Fibroblast of lung (primary cell): ENCODE measurements around the gene ALDH1A1. TPM values are rescaled to one million over a fixed set of nuclear protein-coding genes. Genes with fewer than 3 reads are reported as not detected.

Experiments
- DNase-seq, 2 donors: peaks; one replicate each; pipeline versions ENCODE4 v3.0.0 to v3.0.0-alpha.2; 2010; ENCODE audit warnings: low read depth in 2 of 2
- H2AFZ ChIP-seq: 2 replicates; pipeline ENCODE4 v1.5.1; 2012; ENCODE audit warnings: low read length, control low read depth, inconsistent platforms
- H3K27ac ChIP-seq: 2 replicates; pipeline ENCODE4 v1.5.1; 2011; ENCODE audit warnings: low read length, control low read depth; ENCODE audit not compliant: insufficient read depth
- H3K27me3 ChIP-seq: 2 replicates; pipeline ENCODE4 v1.5.1; 2011; ENCODE audit warnings: mild to moderate bottlenecking, low read length; ENCODE audit not compliant: control insufficient read depth, insufficient read depth
- H3K36me3 ChIP-seq: 2 replicates; pipeline ENCODE4 v1.5.1; 2011; ENCODE audit warnings: low read length; ENCODE audit not compliant: control insufficient read depth, insufficient read depth
- H3K4me1 ChIP-seq: 2 replicates; pipeline ENCODE4 v1.5.1; 2011; ENCODE audit warnings: low read length; ENCODE audit not compliant: control insufficient read depth, insufficient read depth; ENCODE audit errors: extremely low read depth
- H3K4me2 ChIP-seq: 2 replicates; pipeline ENCODE4 v1.5.1; 2011; ENCODE audit warnings: low read length, control low read depth; ENCODE audit not compliant: insufficient read depth; ENCODE audit errors: extremely low read depth
- H3K4me3 ChIP-seq, 4 experiments: fragments of 200-600 bp in 1 of 4; sonication (generic) in 1 of 4; replicated peaks in 1 of 4; 2 replicates each; pipeline ENCODE4 v1.5.1; 2011 to 2016; ENCODE audit warnings: low read length in 4 of 4, low read depth in 3 of 4, mild to moderate bottlenecking in 3 of 4, control low read depth in 2 of 4, inconsistent platforms in 1 of 4, mixed read lengths in 1 of 4; ENCODE audit not compliant: insufficient read depth in 1 of 4; ENCODE audit errors: control extremely low read depth in 1 of 4
- H3K79me2 ChIP-seq: 2 replicates; pipeline ENCODE4 v1.5.1; 2012; ENCODE audit warnings: mild to moderate bottlenecking, low read length, inconsistent platforms; ENCODE audit not compliant: control insufficient read depth, insufficient read depth
- H3K9ac ChIP-seq: 2 replicates; pipeline ENCODE4 v1.5.1; 2011; ENCODE audit warnings: mild to moderate bottlenecking, low read length, control low read depth; ENCODE audit not compliant: insufficient read depth
- H3K9me3 ChIP-seq: 2 replicates; pipeline ENCODE4 v1.5.1; 2012; ENCODE audit warnings: low read depth, low read length; ENCODE audit not compliant: control insufficient read depth, insufficient read depth
- H4K20me1 ChIP-seq: 2 replicates; pipeline ENCODE4 v1.5.1; 2011; ENCODE audit warnings: low read length; ENCODE audit not compliant: control insufficient read depth, insufficient read depth; ENCODE audit errors: extremely low read depth
- EZH2 ChIP-seq: IDR thresholded peaks from 2 replicates; pipeline ENCODE4 v1.5.1; 2012; ENCODE audit warnings: low read length, control low read depth, mild to moderate bottlenecking; ENCODE audit errors: missing control alignments
- polyA plus RNA-seq, 2 donors: library from polyadenylated mRNA; depleted of rRNA in 1 of 2; stranded (reverse) in 1 of 2; unstranded in 1 of 2; fragments of >200 nt; gene quantifications; 2 replicates each; pipeline ENCODE4 v1.2.1, GENCODE V29; 2011 to 2012; ENCODE audit warnings: missing spikeins in 1 of 2
- total RNA-seq: library from RNA; depleted of rRNA; stranded (reverse); fragments of >200 nt; gene quantifications from 2 replicates; pipeline ENCODE4 v1.2.1, GENCODE V29; 2014
- TF ChIP-seq, protein P1 (sequence below), 2 donors: IDR thresholded peaks in 1 of 2; conservative IDR thresholded peaks in 1 of 2; 1 replicate in 1 of 2; 2 replicates in 1 of 2; pipeline ENCODE4 v1.5.1; 2011 to 2012; ENCODE audit warnings: low read length in 2 of 2, control low read depth in 1 of 2, inconsistent platforms in 1 of 2, low read depth in 1 of 2, mild to moderate bottlenecking in 1 of 2

The ALDH1A1 gene
- total and polyA plus RNA-seq, 2 donors (not counting 1 experiment from before 2014, with no cell fraction given) = 7.4 to 46.1 TPM

DNA sequence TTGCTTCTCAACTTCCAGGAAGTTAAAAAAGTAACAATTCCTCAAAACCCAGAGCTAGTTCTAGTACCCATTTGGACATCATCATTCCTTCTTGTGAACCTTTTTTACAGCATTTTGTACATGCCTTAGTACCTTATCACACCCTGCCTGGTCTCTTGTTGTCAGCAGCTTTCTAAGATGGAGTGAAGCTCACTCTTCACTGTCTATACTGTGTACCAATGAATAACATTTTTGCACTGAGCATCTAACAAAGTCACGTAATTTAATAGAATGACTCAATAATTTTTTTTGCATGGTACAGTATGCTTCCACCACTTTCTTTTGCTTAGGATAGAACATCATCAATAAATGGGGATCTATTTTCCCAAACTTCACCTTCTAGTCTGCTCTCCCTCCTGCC, 29.8 kb downstream of the ALDH1A1 start:
- Histone ChIP-seq H3K27me3 (no peaks in the 10 kb centered on the region), H3K9me3 (no peaks in the 10 kb centered on the region), H3K4me2 (no peak overlapping the region), H3K27ac (no peak overlapping the region), H3K36me3 (no peaks in the 10 kb centered on the region), H3K4me3 (no peak overlapping the region), H3K4me1 (no peaks in the 10 kb centered on the region), H3K79me2 (no peaks in the 10 kb centered on the region), H2AFZ (no peak overlapping the region), H3K9ac (no peak overlapping the region), H4K20me1 (no peaks in the 10 kb centered on the region)
- no peak for TF ChIP-seq EZH2
- TF ChIP-seq, protein P1, sequence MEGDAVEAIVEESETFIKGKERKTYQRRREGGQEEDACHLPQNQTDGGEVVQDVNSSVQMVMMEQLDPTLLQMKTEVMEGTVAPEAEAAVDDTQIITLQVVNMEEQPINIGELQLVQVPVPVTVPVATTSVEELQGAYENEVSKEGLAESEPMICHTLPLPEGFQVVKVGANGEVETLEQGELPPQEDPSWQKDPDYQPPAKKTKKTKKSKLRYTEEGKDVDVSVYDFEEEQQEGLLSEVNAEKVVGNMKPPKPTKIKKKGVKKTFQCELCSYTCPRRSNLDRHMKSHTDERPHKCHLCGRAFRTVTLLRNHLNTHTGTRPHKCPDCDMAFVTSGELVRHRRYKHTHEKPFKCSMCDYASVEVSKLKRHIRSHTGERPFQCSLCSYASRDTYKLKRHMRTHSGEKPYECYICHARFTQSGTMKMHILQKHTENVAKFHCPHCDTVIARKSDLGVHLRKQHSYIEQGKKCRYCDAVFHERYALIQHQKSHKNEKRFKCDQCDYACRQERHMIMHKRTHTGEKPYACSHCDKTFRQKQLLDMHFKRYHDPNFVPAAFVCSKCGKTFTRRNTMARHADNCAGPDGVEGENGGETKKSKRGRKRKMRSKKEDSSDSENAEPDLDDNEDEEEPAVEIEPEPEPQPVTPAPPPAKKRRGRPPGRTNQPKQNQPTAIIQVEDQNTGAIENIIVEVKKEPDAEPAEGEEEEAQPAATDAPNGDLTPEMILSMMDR (conservative IDR thresholded peaks at IDR 0.05 in 1 of 2, IDR thresholded peaks at IDR 0.05 in 1 of 2; ENCODE audit: low read depth in 1 of 2, low read length in 2 of 2) = no peak
- DNase-seq = no peak

DNA sequence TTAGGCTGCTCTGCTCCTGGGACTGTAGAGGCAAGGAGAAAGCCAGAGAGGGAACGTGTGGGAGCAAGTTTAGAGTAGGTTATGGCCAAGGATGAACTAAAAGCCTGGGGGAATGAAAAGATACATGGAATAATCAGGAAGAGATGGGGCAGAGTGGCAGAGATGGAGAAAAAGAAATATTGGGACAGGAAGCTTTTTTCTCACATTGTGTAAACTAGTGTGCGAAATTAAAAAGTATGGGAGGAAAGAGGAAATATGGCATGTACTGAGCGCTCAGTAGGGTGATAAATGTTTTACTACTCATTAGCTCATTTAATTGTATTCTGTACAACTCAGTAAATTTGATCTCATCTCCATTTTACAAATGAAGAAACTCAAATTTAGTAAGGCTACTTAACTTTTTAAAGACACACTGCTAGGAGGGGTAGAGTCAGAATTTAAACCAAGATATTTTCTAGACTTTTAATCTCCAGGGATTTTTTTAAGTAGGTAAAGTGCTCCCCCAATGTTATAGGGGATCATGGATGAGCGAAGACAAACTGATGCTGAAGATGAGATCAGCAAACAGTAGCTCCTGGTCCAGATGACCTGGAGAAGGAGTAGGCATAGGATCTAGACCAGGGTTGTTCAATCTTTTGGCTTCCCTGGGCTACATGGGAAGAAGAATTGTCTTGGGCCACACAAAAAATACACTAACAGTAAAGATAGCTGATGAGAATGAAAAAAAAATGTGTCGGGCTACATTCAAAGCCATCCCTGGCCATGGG, 30.8 kb downstream of the ALDH1A1 start:
- Histone ChIP-seq H3K4me3 (no peak overlapping the region), H3K27ac (no peak overlapping the region), H3K4me2 (no peak overlapping the region), H3K36me3 (no peaks in the 10 kb centered on the region), H4K20me1 (no peaks in the 10 kb centered on the region), H3K9me3 (no peaks in the 10 kb centered on the region), H3K27me3 (no peaks in the 10 kb centered on the region), H3K4me1 (no peaks in the 10 kb centered on the region), H3K9ac (no peak overlapping the region), H2AFZ (no peak overlapping the region), H3K79me2 (no peaks in the 10 kb centered on the region)
- DNase-seq = no peak
- TF ChIP-seq EZH2 = no peak
- TF ChIP-seq, protein P1 (conservative IDR thresholded peaks at IDR 0.05 in 1 of 2, IDR thresholded peaks at IDR 0.05 in 1 of 2; ENCODE audit: low read depth in 1 of 2, low read length in 2 of 2) = no peak

DNA sequence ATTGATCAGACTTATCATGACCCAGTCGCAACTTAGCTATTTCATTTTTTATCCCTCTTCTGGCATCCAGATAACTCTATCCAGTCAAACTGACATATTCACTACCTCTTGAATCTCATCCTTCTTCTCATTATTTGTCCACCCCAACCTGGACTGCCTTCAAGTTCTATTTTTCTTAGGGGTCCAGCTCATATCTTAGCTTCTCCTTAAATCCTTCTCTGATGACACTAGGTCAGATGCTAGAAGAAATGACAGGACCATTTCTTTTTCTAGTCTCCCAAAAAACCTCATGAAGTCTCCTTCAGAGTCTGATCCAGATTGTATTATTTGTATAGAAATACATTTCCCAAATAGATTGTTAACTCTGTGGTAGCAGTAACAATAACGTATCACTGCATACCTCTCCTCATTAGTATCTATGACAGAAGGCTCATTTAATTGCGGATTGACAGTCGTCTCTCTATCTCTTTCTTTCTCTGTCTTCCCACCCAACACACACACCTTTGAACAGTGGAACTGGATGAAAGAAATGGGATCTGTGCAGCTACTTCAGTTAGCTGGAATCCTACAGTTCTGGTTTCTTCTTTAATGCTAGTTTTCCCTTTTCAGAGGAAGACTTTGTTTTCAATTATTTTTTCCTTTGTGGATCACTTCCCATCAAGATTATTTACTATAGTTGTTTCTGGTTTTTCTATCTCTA, 33.5 kb downstream of the ALDH1A1 start:
- H3K79me2 ChIP-seq = no peaks in the 10 kb centered on the region
- H3K27me3 ChIP-seq = no peaks in the 10 kb centered on the region
- TF ChIP-seq, protein P1 (conservative IDR thresholded peaks at IDR 0.05 in 1 of 2, IDR thresholded peaks at IDR 0.05 in 1 of 2; ENCODE audit: low read depth in 1 of 2, low read length in 2 of 2) = no peak
- no peak for TF ChIP-seq EZH2
- no peak overlapping the region for H3K27ac ChIP-seq
- H3K9ac ChIP-seq = no peak overlapping the region
- H2AFZ ChIP-seq = no peak overlapping the region
- H3K4me3 ChIP-seq = no peak overlapping the region
- no peaks in the 10 kb centered on the region for H3K9me3 ChIP-seq
- H3K36me3 ChIP-seq = no peaks in the 10 kb centered on the region
- DNase-seq = no peak
- no peaks in the 10 kb centered on the region for H4K20me1 ChIP-seq
- no peaks in the 10 kb centered on the region for H3K4me1 ChIP-seq
- H3K4me2 ChIP-seq = no peak overlapping the region
